ENCODE measurements around the gene SH3PXD2A.

Gene SH3PXD2A

GRCh38 chr10:103621783-103622125 lies 233.6 kb downstream of the SH3PXD2A start:
- Histone ChIP-seq H3K27me3 (ENCODE audit: low read depth) (no peaks in the 10 kb centered on the region), H3K9me3 (no peaks in the 10 kb centered on the region), H3K4me1 (no peaks in the 10 kb centered on the region), H3K4me3 (no peak overlapping the region), H3K36me3 (replicated peaks) (no peaks in the 10 kb centered on the region)
- DNase-seq (ENCODE audit: low spot score in 2 of 2) = no peak
- in situ Hi-C loops (cut with MboI; ENCODE audit: low sequenced_read_pairs) = no loop called here

- no peaks in the 10 kb centered on the region for H3K36me3 ChIP-seq (replicated peaks)
- no peak for DNase-seq (ENCODE audit: low spot score in 2 of 2)
- in situ Hi-C loops (cut with MboI; ENCODE audit: low sequenced_read_pairs) = no loop called here
- H3K27me3 ChIP-seq (ENCODE audit: low read depth) = no peaks in the 10 kb centered on the region
- no peaks in the 10 kb centered on the region for H3K4me1 ChIP-seq
- H3K9me3 ChIP-seq = no peaks in the 10 kb centered on the region
- no peak overlapping the region for H3K4me3 ChIP-seq
Measured at GRCh38 chr10:103620891-103621782, 234.2 kb downstream of the SH3PXD2A start.

GRCh38 chr10:103620352-103620740 lies 235.0 kb downstream of the SH3PXD2A start:
- Histone ChIP-seq H3K36me3 (replicated peaks) (no peaks in the 10 kb centered on the region), H3K9me3 (no peaks in the 10 kb centered on the region), H3K4me1 (no peaks in the 10 kb centered on the region), H3K27me3 (ENCODE audit: low read depth) (no peaks in the 10 kb centered on the region), H3K4me3 (no peak overlapping the region)
- DNase-seq (ENCODE audit: low spot score in 2 of 2) = no peak
- in situ Hi-C loops (cut with MboI; ENCODE audit: low sequenced_read_pairs) = no loop called here

- DNase-seq (ENCODE audit: low spot score in 2 of 2) = no peak
- Histone ChIP-seq H3K4me3 (no peak overlapping the region), H3K4me1 (no peaks in the 10 kb centered on the region), H3K27me3 (ENCODE audit: low read depth) (no peaks in the 10 kb centered on the region), H3K36me3 (replicated peaks) (no peaks in the 10 kb centered on the region), H3K9me3 (no peaks in the 10 kb centered on the region)
- in situ Hi-C loops (cut with MboI; ENCODE audit: low sequenced_read_pairs) = no loop called here
Measured at GRCh38 chr10:103619424-103620351, 235.7 kb downstream of the SH3PXD2A start.

- Histone ChIP-seq H3K27me3 (ENCODE audit: low read depth) (no peaks in the 10 kb centered on the region), H3K36me3 (replicated peaks) (no peaks in the 10 kb centered on the region), H3K9me3 (no peaks in the 10 kb centered on the region), H3K4me1 (no peaks in the 10 kb centered on the region), H3K4me3 (no peak overlapping the region)
- DNase-seq (ENCODE audit: low spot score in 2 of 2) = no peak
- in situ Hi-C loops (cut with MboI; ENCODE audit: low sequenced_read_pairs) = no loop called here
Measured at GRCh38 chr10:103618575-103619423, 236.6 kb downstream of the SH3PXD2A start.

- H3K36me3 ChIP-seq (replicated peaks) = no peaks in the 10 kb centered on the region
- no peak for DNase-seq (ENCODE audit: low spot score in 2 of 2)
- no peaks in the 10 kb centered on the region for H3K4me1 ChIP-seq
- no peak overlapping the region for H3K4me3 ChIP-seq
- H3K27me3 ChIP-seq (ENCODE audit: low read depth) = no peaks in the 10 kb centered on the region
- in situ Hi-C loops (cut with MboI; ENCODE audit: low sequenced_read_pairs) = no loop called here
- no peaks in the 10 kb centered on the region for H3K9me3 ChIP-seq
Measured at GRCh38 chr10:103617602-103618385, 237.6 kb downstream of the SH3PXD2A start.

- no peak for DNase-seq (ENCODE audit: low spot score in 2 of 2)
Measured at GRCh38 chr10:103616705-103617601, 238.4 kb downstream of the SH3PXD2A start.

GRCh38 chr10:103614306-103615158 lies 240.8 kb downstream of the SH3PXD2A start:
- DNase-seq (ENCODE audit: low spot score in 2 of 2) = no peak
- in situ Hi-C loops (cut with MboI; ENCODE audit: low sequenced_read_pairs) = no loop called here
- Histone ChIP-seq H3K27me3 (ENCODE audit: low read depth) (no peaks in the 10 kb centered on the region), H3K4me1 (no peaks in the 10 kb centered on the region), H3K36me3 (replicated peaks) (no peaks in the 10 kb centered on the region), H3K9me3 (no peaks in the 10 kb centered on the region), H3K4me3 (no peak overlapping the region)

More at GRCh38 chr10:103616705-103617601, 238.4 kb downstream of the SH3PXD2A start:
- Histone ChIP-seq H3K36me3 (replicated peaks) (no peaks in the 10 kb centered on the region), H3K4me3 (no peak overlapping the region), H3K27me3 (ENCODE audit: low read depth) (no peaks in the 10 kb centered on the region), H3K9me3 (no peaks in the 10 kb centered on the region), H3K4me1 (no peaks in the 10 kb centered on the region)
- in situ Hi-C loops (cut with MboI; ENCODE audit: low sequenced_read_pairs) = no loop called here

GRCh38 chr10:103613616-103614015 lies 241.8 kb downstream of the SH3PXD2A start:
- Histone ChIP-seq H3K9me3 (no peaks in the 10 kb centered on the region), H3K36me3 (replicated peaks) (no peaks in the 10 kb centered on the region), H3K4me3 (no peak overlapping the region), H3K4me1 (no peaks in the 10 kb centered on the region), H3K27me3 (ENCODE audit: low read depth) (no peaks in the 10 kb centered on the region)
- in situ Hi-C loops (cut with MboI; ENCODE audit: low sequenced_read_pairs) = no loop called here
- no peak for DNase-seq (ENCODE audit: low spot score in 2 of 2)

GRCh38 chr10:103612462-103613365 lies 242.7 kb downstream of the SH3PXD2A start:
- Histone ChIP-seq H3K4me1 (no peaks in the 10 kb centered on the region), H3K9me3 (no peaks in the 10 kb centered on the region), H3K27me3 (ENCODE audit: low read depth) (no peaks in the 10 kb centered on the region), H3K36me3 (replicated peaks) (no peaks in the 10 kb centered on the region), H3K4me3 (no peak overlapping the region)
- DNase-seq (ENCODE audit: low spot score in 2 of 2) = no peak
- in situ Hi-C loops (cut with MboI; ENCODE audit: low sequenced_read_pairs) = no loop called here

Measured in HAP-1 (cell line).